ENCODE data around the gene PYGO2.

PYGO2 gene

DNA sequence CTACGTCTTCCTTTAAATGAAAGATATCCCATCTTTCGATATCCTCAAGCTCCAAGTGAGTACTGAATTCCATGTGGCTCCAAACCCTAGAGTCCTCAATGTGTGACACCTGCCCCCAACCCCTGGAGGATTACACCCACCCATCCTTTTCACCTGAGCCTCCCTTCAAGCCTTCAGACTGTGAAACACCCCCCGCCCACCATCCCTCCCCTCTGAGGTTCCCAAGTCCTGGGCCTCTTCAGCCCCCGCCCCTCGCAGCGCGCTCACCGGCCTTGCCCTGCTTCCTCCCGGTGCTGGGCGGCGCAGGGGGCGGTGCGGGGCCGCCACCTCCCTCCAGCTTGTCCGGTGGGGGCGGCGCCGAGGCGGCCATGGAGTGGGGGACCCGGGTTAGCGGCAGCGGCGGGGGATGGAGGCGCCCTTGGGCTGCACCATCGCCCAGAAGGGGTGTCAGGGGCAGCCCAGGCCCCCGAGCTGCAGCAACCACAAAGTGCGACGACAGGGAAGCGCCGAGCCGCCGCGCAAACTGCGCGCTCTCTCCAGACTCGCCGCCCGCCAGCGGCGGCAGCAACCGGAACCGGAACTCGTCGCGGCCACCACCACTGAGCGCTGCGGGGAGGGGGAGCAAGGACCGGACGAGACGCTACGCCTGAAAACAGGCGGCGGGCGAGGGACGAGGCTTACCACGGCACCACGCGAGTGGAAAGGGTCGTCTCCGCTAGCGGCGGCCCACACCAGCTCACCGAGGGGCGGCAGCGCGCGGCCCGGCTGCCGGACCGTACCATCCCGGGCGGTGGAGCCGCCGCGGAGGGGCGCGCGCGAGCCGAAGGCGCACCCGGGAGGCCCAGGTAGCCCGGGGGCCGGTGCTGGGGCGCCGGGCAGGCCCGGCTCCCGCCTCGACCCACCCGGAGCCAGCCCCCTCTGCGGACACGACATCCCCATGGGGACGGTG is at the start of gene PYGO2:
Gene PYGO2 (minus strand): TSS at position 576 of the 949 bp plus-strand sequence. CDS start 206 bp downstream, at position 370.
- DNase-seq = peak; percentile 83

DNA sequence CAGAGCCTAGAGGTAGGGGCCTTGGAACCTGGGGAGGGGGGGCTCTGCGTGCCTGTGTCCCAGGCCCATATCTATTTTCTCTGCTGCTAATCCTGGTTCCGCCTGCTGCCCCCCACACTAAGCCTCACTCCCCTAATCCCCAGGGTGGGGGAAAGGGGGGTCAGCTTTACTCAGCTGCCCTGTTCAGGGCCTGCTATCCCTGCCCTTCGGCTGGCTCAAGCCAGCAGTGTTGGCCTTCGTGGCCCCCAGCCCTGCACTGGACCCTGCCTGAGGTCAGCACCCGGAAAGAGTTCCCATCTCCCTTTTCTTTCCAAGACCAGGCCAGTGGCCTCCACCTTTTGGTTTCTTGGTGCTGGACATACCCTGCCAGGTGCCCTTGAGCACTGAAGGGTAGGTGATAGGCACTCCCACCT is 49.4 kb upstream of the PYGO2 start:
- DNase-seq = no peak

GRCh38 chr1:155010211-155010918 is 48.8 kb upstream of the PYGO2 start:
- DNase-seq = peak; percentile 16

- DNase-seq = no peak
These were observed 48.2 kb upstream of the PYGO2 start for GRCh38 chr1:155009742-155010141.

DNA sequence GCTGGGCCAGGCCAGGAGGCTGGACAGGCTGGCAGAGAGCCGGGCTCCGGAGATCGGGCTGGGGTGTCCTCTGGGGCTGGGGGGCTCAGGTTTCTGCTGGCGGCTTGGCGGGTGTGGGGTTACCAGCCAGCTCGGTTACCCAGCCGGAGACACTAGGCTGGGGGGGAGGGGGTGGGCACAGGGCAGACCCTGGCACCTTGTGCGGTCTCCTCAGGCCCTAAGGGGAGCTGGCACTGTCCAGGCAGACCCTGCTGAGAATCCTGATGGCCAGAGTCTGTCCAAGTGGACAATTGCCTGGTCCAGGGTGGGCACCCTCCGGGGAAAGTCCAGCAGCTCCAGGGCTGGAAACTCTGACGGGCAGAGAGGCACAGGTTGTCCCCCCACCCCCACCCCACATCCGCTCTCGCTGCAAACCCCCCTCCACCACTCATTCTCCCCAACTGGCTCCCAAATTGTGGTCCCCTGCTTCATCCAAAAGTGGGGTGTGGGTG is 47.7 kb upstream of the PYGO2 start:
- peak; percentile 29 for DNase-seq

DNA sequence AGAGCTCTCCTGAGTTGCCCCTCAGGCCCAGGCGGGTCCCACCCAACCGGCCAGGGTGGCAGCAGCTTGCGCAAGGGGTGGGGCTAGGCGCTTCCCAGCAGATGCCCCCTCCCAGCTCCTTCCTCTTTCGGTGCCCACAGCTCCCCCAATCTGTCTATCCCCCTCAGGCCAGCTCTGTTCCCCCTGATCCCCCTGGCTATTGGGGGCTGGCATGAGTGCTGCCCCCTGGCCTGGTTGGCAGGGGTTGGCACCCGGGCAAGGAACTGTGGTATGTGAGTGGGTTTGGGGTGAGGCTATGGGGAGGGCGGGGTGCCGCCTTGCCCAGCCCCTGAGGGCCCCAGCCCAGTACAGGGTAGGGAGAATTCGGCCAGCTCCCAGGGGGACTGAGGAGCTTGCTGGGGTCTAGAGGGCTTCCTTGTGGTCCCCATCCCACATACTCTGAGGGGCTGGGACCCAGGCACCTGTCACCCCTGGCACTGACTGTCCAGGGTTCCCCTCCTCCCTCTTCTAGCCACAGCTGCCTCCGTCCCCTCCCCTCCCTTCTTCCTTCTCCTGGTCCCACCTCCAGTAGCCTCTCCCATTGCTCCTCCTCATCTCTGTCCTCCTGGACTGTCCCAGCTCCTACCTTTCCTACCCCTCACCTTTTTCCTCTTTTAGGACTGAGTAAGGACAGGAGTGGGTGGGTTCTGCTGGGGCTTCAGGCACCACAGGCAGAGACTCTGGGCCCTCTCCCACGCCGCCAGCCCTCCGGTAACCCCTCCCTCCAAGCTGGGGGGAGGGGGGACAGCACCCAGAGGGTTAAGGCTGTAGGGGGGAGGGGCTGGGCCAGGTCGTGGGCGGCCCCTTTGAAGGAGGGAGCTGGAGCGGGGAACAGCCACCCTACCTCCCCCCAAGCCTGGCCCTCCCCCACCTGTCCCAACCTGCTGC is 46.7 kb upstream of the PYGO2 start:
- DNase-seq = peak; percentile 75

- peak; percentile 9 for DNase-seq
These were observed 45.8 kb upstream of the PYGO2 start for GRCh38 chr1:155007251-155007828.

DNA sequence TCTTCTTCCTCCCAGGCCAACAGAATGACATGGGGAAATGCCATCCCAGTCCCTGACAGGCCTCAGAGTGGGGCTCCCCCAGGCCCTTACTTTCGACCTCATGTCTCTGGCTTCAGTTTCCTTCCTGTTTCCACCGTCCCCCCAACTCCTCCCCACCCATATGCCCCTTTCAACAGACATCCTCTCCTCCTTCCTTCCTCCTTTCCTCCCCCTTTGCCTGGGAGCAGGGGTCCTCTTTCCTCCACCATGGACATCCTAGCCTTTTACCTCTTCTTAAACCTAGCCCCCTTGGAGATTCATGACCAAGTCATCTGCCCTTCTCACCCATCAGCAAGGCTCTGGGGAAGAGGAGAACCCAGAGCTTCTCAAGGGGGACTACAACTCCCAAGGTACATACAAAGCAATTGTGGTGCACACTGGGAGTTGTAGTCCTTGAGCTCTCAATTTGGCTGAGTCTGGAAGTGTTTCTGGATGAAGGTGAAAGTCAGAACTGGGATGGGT is 45.1 kb upstream of the PYGO2 start:
- DNase-seq = peak; percentile 26

GRCh38 chr1:155005076-155006011 is 43.8 kb upstream of the PYGO2 start:
- peak; percentile 29 for DNase-seq

DNA sequence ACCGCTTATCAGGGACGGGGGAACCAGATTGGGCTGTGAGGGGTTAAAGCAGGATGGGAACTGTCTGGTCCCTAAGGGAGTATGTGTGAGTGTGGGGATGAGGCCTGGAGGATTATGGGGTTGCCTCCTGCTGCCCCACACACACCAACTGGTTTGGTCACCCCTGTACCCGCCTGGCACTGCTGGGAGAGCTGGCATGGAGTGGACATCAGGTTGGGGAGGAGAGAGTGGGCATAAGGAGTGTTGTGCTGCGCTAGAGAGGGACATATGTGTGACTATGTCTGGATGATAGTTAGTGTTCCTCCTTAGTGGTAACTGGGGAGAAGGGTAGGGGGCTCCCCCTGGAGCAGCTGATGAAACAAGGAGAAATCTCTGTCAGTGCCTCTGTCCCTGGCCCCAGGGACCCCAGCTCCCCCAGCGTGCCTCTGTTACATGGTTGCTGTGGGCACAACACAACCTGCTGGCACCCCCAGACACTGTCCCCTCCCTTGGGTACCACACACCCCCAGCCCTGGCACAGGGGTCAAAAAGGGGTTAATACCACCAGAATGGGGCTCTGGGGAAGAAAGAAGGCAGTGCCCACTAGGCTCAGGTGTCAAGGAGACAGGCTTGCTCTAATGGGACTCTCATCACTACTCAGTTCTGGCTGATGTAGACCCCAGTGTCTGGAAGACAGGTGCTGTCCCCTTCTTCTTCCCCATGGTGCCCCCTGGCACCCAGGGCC is 42.9 kb upstream of the PYGO2 start:
- peak; percentile 21 for DNase-seq

DNA sequence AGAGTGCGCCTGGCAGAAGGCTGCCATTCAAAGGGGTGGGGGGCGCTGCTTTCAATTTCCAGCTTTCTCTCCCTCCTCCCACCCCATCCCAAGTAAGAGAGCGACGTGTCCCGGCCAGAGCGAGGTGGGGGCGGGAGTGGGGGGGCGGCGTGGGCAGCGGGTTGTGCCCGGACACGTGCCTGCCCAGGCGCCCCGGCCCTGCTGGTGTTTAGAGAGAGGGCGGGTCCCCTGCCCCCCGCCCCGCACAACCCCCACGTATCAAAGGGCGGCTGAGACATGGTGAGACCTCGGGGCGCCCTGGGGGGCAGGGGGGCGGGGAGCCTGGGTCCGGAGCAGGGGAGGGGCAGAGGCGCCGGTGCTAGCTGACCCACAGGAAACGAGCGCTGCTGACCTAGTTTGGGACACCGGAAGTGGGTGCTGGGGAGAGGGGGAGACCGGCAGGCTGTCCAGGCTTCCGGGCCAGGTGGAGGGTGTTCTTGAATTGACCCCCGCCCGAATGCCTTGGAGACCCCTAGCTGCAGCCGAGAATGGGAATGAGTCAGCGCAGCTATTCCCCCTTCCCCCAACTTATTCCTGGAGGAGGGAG is 42.3 kb upstream of the PYGO2 start:
- DNase-seq = no peak

DNA sequence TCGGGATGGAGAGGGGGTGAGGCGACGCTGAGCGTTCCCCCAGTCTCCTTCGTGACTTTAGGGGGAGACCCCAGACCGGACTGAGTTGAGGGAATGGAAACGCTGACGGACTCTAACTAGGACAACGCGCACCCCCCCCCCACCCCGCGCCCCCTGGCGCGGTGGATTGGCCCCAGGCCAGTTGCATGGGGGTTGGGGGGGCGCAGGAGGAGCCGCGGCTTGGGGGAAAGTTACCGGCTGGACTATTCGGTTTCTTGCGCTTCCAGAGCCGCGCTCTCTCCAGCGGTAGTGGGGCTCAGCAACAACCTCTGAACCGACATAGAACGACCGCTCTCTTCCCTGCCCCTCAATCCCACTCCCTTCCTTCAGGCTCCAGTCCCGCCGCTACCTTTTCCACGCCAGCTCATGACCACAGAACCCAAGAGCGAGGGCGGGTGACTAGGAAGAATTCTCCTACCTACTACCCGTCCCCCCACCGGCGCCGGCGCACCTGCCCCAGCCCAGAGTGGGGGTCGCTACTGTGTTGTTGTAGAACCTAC is 41.7 kb upstream of the PYGO2 start:
- DNase-seq = peak; percentile 35

- peak; percentile 14 for DNase-seq
These were observed 41.1 kb upstream of the PYGO2 start, which contains the start of gene ZBTB7B for GRCh38 chr1:155002464-155003226. Gene ZBTB7B (plus strand): TSS chr1:155002802. CDS start chr1:155014661, 11,859 bp downstream.

GRCh38 chr1:155001675-155002463 is 40.3 kb upstream of the PYGO2 start:
- peak; percentile 99 for DNase-seq

GRCh38 chr1:155001425-155001674 is 39.8 kb upstream of the PYGO2 start:
- no peak for DNase-seq

- peak; percentile 77 for DNase-seq
These were observed 39.3 kb upstream of the PYGO2 start for GRCh38 chr1:155000726-155001424.

- no peak for DNase-seq
These were observed 38.8 kb upstream of the PYGO2 start for GRCh38 chr1:155000411-155000725.

Data from activated naive CD4-positive, alpha-beta T cell treated with anti-CD3 and anti-CD28 coated beads, Interleukin-2, amount 50 U/mL, for 16 hours (primary cell).